NCI-H526 treated with DMSO at 0.1 percent for 48 hours (cell line): ENCODE measurements around the gene ICA1L.

Experiments used
- DNase-seq: peaks from one replicate; lab custom pipeline; 2025; lab: John Stamatoyannopoulos, UW

Gene ICA1L

GRCh38 chr2:202782940-202783558, 88.5 kb downstream of the ICA1L start:
- no peak for DNase-seq

DNA sequence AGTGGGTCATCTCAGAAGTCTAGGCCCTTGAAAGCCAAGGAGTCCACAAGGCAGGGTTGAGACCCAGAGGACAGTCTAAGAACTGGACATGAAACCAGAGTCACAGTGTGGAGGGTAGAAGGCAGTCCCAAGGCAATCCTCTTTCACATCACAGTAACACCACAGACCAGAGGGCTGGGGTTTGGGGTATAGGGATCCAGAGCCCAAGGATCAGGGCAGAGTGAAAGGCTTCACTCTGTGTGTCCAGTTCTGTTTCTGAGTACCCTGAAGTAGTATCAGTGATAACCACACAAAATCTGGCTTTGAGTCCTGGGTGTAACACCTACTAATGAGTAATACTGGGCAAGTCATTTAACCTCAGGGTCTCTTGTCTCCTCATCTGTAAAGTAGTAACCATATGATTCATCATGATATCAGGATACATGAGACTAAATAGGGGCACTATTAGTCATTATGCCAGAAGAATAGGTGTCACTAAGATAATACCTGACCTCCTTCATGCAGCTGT, 91.0 kb downstream of the ICA1L start:
- no peak for DNase-seq

- peak; percentile 84 for DNase-seq
Measured at GRCh38 chr2:202778217-202778616, 93.3 kb downstream of the ICA1L start.

- no peak for DNase-seq
Measured at GRCh38 chr2:202774104-202774503, 97.5 kb downstream of the ICA1L start.

DNA sequence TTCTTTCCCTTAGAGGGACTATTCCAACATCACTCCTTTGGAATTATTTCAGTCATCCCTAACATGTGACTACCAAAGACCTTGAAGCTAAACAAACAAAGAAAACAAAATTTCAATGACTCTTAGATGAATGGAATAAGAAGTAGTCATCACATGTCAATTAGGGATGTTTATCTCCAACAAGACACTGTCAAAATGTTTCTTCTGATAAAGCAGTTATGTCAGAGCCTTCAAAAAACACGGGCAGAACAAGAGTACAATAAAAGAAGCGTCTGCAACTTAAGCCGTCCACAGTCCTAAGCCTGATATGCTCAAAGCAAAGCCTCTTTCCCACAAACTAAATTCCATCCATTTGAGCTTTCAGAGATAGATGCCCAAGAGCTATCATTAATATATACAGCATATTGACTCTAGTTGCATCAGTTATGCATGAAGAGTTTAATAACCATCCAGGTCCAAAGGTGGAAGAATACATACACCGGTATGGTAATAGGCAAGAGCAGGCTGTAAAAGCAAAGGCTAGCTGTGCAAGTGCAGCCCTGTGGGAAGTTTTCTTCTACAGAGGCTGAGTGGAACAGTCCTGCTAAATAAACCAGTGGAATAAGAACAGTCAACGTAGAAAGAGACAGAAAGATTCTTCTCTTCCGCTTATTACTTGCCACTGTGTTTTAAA, 98.1 kb downstream of the ICA1L start:
- DNase-seq: peak; percentile 98

- DNase-seq: no peak
Measured at GRCh38 chr2:202771741-202772460, 99.7 kb downstream of the ICA1L start.

DNA sequence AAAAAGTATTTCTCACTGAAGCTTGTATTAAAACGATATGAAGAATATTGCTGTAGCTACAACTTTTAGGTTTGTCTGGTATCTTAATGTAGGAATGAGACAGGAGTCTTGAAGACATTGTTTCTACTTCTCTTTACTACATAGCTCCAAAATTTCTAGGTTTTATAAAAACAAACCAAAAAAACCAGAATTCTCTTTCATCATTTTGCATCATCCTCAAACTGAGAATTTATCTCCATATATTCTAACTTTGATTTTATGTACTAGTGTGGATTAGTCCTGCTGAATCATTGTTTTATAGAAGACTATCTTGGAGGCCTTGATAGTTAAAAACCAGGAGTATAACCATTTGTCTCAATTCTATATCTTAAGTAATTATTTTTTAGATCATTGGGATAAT, 100.2 kb downstream of the ICA1L start:
- DNase-seq: no peak

DNA sequence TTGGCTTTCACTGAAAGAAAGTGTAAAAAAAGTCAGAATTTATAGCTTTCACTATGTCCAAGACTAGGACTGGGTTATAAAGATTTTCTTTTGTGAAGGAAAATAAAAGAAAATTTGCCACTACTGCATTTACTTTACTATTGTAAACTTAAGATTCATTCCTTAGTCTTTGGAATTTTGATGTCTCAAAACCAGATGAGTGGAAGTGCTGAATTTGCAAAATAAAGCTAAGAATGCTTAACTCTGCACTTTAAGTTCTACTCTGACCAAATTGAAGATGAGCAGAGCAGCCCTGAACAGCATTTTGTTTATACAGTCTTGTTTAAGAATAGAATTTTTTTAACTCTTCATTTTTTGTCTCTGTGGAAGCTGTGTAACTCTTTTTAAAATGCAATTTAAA, 102.4 kb downstream of the ICA1L start:
- DNase-seq: no peak

- DNase-seq: no peak
Measured at GRCh38 chr2:202768273-202768672, 103.3 kb downstream of the ICA1L start.

DNA sequence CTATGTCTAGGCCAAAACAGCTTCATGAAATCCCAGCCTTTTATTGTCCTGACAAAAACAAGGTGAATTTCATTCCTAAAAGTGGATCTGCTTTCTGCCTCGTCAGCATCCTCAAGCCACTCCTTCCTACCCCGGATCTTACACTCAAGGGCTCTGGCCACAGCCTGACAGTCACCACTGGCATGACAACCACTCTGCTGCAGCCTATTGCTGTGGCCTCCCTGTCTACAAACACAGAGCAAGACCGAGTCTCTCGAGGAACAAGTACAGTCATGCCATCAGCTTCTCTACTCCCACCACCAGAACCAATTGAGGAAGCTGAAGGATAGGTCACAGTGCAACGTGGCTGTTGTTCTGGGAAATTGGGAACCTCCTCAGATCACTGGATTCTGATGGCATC, 106.1 kb downstream of the ICA1L start:
- DNase-seq: no peak

GRCh38 chr2:202764991-202765390, 106.6 kb downstream of the ICA1L start:
- no peak for DNase-seq

DNA sequence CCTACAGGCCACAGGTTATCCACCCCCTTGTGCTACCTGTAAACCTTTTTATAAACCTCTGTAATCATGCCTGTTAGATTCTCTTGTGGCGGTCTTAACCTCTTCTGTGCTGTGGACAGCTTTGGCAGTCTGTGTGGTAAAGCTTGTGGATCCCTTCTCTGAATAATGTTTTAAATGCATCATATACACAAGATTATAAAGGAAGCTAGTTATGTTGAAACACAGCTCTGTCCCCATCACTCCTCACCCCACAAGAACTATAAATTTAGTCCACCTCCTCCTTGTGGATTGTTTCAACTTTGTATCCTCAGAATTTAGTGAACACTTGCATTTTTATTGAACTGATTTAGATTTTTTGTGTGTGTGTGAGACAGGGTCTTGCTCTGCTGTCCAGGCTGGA, 107.7 kb downstream of the ICA1L start:
- no peak for DNase-seq

DNA sequence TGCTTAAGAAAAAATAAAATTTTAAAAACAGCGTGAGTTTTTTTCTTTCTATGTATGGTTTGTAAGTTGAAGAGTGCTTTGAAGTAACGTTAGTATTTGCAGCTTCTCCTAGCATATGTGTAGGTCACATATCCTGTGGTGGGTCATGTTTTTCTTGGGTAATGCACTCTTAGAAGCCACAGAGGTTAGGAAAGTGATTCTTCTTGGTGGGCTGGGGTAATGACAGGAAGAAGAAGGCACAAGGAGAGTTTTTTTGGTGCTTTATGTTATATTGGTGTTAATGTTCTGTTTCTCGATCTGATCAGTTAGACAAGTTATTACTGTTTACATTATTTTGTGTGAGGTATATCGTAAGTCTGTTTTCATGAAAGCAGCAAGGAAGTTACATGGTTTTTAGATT, 109.0 kb downstream of the ICA1L start:
- DNase-seq: no peak

- DNase-seq: no peak
Measured at GRCh38 chr2:202760848-202761247, 110.7 kb downstream of the ICA1L start.

DNA sequence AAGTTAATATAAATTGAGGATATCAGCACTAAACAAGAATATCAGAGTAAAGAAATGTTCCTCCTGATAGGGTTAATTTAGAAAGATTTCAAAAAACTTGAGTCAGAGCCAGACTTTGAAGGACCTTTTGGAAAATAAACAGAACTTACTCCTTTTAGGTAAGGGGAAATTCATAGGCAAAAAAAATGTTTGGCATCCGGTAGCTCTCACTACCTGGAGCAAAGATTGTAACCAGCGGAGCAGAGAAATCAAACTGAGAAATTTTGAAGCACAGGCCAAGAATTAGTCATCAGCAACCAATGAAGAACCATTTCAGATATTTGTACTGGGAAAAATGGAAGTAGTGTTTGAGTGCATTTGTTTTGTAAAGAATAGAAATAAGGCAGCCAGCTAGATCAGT, 113.0 kb downstream of the ICA1L start:
- no peak for DNase-seq

DNA sequence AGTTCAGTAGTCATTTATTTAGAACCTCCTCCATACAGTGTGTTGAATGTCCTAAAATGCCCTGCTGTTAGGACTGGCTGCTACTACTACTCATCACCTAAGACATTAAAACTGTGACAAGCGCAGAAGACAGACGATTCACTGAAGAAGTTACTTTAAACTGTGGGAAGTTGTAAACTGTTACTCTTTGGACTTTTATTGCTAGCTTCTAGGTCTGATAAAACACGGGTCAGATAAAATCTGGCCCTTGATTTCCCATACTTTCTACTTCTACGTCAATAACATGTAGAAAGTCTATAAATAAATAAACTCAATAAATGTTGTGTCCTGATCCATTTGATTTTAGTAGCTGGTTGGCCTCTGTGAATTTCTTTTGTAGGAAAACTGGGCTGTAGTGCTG, 113.4 kb downstream of the ICA1L start:
- DNase-seq: no peak

GRCh38 chr2:202757339-202757738, 114.2 kb downstream of the ICA1L start:
- DNase-seq: no peak

DNA sequence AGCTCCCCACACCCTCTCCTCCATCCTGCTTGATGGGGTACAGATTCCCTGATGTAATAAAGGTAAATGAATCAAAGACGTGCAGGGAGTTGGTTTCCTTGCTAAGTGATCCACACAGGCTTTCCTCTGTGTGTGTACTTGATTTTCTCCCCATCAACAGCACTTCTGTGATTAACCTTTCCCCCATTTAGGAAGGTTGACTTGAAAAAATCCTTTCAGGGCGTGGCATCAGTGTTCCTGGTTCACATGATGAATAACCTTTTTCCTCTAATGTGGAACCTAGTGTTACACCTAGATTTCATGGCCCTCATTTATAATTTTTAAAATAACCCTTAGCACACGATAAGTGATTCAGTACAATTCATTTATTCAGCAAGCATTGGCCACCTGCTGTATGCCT, 115.0 kb downstream of the ICA1L start:
- DNase-seq: no peak

DNA sequence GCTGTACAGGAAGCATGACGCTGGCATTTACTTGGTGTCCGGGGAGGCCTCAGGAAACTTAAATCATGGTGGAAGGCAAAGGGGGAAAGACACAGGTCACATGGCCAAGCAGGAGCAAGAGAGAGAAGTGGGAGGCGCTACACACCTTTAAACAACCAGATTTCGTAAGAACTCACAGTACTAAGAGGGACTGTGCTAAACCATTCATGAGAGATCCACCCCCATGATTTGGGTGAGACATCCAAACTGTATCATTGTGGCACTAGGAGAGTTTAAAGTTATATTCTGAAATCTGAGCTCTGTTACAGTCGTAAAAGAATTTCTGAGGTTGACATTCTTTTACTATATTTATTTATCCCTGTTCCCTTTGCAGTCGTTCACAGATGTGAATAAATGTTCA, 116.6 kb downstream of the ICA1L start:
- no peak for DNase-seq

- no peak for DNase-seq
Measured at GRCh38 chr2:202752071-202752470, 119.5 kb downstream of the ICA1L start.

- no peak for DNase-seq
Measured at GRCh38 chr2:202750763-202751427, 120.7 kb downstream of the ICA1L start.

DNA sequence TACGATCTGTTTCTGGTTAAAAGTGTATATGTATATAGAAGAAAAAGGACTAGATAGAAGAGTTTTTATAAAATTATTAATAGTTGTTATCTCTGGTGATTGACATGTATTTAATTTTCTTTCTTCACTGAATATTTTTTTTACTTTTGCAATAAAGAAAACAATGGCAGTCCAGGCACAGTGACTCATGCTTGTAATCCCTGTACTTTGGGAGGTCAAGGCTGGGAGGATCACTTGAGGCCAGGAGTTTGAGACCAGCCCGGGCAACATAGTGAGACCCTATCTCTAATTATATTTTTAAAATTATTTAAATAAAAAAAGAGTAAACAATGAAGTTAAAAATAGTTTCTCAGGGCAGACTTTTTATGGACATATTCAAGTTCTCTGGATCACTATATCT, 122.1 kb downstream of the ICA1L start:
- DNase-seq: no peak

DNA sequence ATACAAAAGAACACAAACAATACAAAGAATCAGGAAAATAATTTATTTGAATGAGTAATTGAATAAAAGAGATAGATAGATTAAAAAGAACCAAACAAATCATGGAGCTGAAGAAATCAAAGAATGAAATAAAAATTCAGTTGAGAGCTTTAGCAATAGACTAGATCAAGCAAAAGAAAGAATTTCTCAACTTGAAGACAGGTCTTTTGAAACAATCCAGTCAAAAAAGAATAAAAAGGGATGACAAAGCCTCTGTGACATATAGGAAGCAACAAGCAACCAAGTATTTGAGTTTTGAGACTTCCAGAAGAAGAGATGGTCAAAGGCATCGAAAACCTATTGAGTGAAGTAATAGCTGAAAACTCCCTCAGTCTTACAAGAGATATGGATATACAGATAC, 128.0 kb downstream of the ICA1L start:
- DNase-seq: no peak
